ENCODE measurements around the gene CTNNA3.

DNA sequence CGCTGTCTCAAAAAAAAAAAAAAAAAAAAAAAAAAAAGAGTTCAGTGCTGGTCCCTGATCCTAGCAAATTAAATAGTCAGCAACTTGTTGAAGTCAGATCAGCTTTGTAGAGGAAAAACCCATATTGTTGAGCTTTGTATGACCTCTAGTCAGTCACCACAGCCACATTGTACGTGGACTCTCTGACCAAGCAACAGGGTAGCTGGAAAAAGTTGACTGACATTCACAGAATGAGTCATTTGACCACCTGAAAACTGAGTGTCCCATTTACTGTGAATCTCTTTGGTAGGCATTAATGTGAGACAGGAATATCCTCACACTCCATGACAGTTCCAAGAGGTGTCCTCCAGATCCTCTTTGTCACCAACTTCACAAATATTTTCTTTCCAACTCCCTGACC is 399.1 kb downstream of the CTNNA3 start:
- TF ChIP-seq, protein P1, sequence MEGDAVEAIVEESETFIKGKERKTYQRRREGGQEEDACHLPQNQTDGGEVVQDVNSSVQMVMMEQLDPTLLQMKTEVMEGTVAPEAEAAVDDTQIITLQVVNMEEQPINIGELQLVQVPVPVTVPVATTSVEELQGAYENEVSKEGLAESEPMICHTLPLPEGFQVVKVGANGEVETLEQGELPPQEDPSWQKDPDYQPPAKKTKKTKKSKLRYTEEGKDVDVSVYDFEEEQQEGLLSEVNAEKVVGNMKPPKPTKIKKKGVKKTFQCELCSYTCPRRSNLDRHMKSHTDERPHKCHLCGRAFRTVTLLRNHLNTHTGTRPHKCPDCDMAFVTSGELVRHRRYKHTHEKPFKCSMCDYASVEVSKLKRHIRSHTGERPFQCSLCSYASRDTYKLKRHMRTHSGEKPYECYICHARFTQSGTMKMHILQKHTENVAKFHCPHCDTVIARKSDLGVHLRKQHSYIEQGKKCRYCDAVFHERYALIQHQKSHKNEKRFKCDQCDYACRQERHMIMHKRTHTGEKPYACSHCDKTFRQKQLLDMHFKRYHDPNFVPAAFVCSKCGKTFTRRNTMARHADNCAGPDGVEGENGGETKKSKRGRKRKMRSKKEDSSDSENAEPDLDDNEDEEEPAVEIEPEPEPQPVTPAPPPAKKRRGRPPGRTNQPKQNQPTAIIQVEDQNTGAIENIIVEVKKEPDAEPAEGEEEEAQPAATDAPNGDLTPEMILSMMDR (IDR thresholded peaks at IDR 0.05): no peak
- TF ChIP-seq POLR2A (IDR thresholded peaks at IDR 0.05): no peak
